ENCODE data around the gene NSD2.
"Not testable (repeated sequence)": the region's sequence is repeated elsewhere in the genome, so short reads cannot be mapped to it uniquely, and the experiment has no call there.

Gene NSD2

GRCh38 chr4:2011583-2011982, 140.4 kb downstream of the NSD2 start:
- TF ChIP-seq CTCF (IDR thresholded peaks at IDR 0.05; ENCODE audit: extremely low read depth, insufficient read depth, missing control alignments), result no peak
- DNase-seq (ENCODE audit: low spot score), result no peak
- in situ Hi-C loops (cut with MboI; ENCODE audit: low pct_unique_long_range_greater_than_20kb, low sequenced_read_pairs, unreplicated experiment), result no loop called here

GRCh38 chr4:2015008-2015407, 143.8 kb downstream of the NSD2 start:
- in situ Hi-C loops (cut with MboI; ENCODE audit: low pct_unique_long_range_greater_than_20kb, low sequenced_read_pairs, unreplicated experiment), result no loop called here
- no peak for DNase-seq (ENCODE audit: low spot score)
- TF ChIP-seq CTCF (IDR thresholded peaks at IDR 0.05; ENCODE audit: extremely low read depth, insufficient read depth, missing control alignments), result no peak

GRCh38 chr4:2021358-2022018, 150.3 kb downstream of the NSD2 start:
- in situ Hi-C loops (cut with MboI; ENCODE audit: low pct_unique_long_range_greater_than_20kb, low sequenced_read_pairs, unreplicated experiment); DNase-seq (ENCODE audit: low spot score): not testable (repeated sequence)

GRCh38 chr4:2024683-2025082, 153.5 kb downstream of the NSD2 start:
- TF ChIP-seq CTCF (IDR thresholded peaks at IDR 0.05; ENCODE audit: extremely low read depth, insufficient read depth, missing control alignments), result no peak
- in situ Hi-C loops (cut with MboI; ENCODE audit: low pct_unique_long_range_greater_than_20kb, low sequenced_read_pairs, unreplicated experiment), result no loop called here
- no peak for DNase-seq (ENCODE audit: low spot score)

- no peak for TF ChIP-seq CTCF (IDR thresholded peaks at IDR 0.05; ENCODE audit: extremely low read depth, insufficient read depth, missing control alignments)
- in situ Hi-C loops (cut with MboI; ENCODE audit: low pct_unique_long_range_greater_than_20kb, low sequenced_read_pairs, unreplicated experiment), result no loop called here
- DNase-seq (ENCODE audit: low spot score), result no peak
Measured at GRCh38 chr4:2025817-2026216, 154.6 kb downstream of the NSD2 start.

- in situ Hi-C loops (cut with MboI; ENCODE audit: low pct_unique_long_range_greater_than_20kb, low sequenced_read_pairs, unreplicated experiment); DNase-seq (ENCODE audit: low spot score): not testable (repeated sequence)
Measured at GRCh38 chr4:2027120-2027519, 155.9 kb downstream of the NSD2 start.

- in situ Hi-C loops (cut with MboI; ENCODE audit: low pct_unique_long_range_greater_than_20kb, low sequenced_read_pairs, unreplicated experiment); DNase-seq (ENCODE audit: low spot score): not testable (repeated sequence)
Measured at GRCh38 chr4:2031161-2031560, 160.0 kb downstream of the NSD2 start.

All from GM13977 (cell line).